Measurements from ENCODE around the gene LIPM.
A peak's percentile ranks its signal among the peaks of the same experiment; 100 is the strongest.
"Not testable (repeated sequence)": the region's sequence is repeated elsewhere in the genome, so short reads cannot be mapped to it uniquely, and the experiment has no call there.

LIPM gene

GRCh38 chr10:88819290-88819689 is 16.8 kb downstream of the LIPM start:
- H3K36me3 Mint-ChIP-seq (ENCODE audit: low read depth): no peaks in the 10 kb centered on the region
- H3K4me1 Mint-ChIP-seq: peaks cover 6% of the 10 kb centered on the region
- no peak for DNase-seq
- no peak for ATAC-seq
- no peaks in the 10 kb centered on the region for H3K9me3 Mint-ChIP-seq
- H3K27me3 Mint-ChIP-seq: no peaks in the 10 kb centered on the region
- no peak overlapping the region for H3K27ac Mint-ChIP-seq
- no peak overlapping the region for H3K4me3 Mint-ChIP-seq

- H3K27ac Mint-ChIP-seq: no peak overlapping the region
- ATAC-seq (no peak), DNase-seq (no peak)
- H3K4me1 Mint-ChIP-seq: peaks cover 13% of the 10 kb centered on the region
- no peaks in the 10 kb centered on the region for H3K27me3 Mint-ChIP-seq
- H3K4me3 Mint-ChIP-seq: no peak overlapping the region
- H3K36me3 Mint-ChIP-seq (ENCODE audit: low read depth): no peaks in the 10 kb centered on the region
- H3K9me3 Mint-ChIP-seq: no peaks in the 10 kb centered on the region
Measured at GRCh38 chr10:88820748-88821401, 18.3 kb downstream of the LIPM start.

- H3K4me3 Mint-ChIP-seq: no peak overlapping the region
Measured at GRCh38 chr10:88826388-88826787, 23.9 kb downstream of the LIPM start.

GRCh38 chr10:88827671-88828070 is 25.1 kb downstream of the LIPM start:
- Mint-ChIP-seq H3K9me3 (no peaks in the 10 kb centered on the region), H3K4me1 (peaks cover 55% of the 10 kb centered on the region), H3K4me3 (no peak overlapping the region), H3K27me3 (no peaks in the 10 kb centered on the region), H3K27ac (no peak overlapping the region), H3K36me3 (ENCODE audit: low read depth) (no peaks in the 10 kb centered on the region)
- no peak for DNase-seq
- ATAC-seq: peak; percentile 53

More at GRCh38 chr10:88826388-88826787, 23.9 kb downstream of the LIPM start:
- Mint-ChIP-seq H3K4me1 (peaks cover 50% of the 10 kb centered on the region), H3K9me3 (no peaks in the 10 kb centered on the region), H3K36me3 (ENCODE audit: low read depth) (no peaks in the 10 kb centered on the region), H3K27ac (peak overlapping the region; percentile 19), H3K27me3 (no peaks in the 10 kb centered on the region)
- DNase-seq: no peak
- no peak for ATAC-seq

- H3K4me3 Mint-ChIP-seq: no peak overlapping the region
- no peak overlapping the region for H3K27ac Mint-ChIP-seq
- ATAC-seq (no peak), DNase-seq (no peak)
- no peaks in the 10 kb centered on the region for H3K9me3 Mint-ChIP-seq
- H3K4me1 Mint-ChIP-seq: peaks cover 60% of the 10 kb centered on the region
- no peaks in the 10 kb centered on the region for H3K27me3 Mint-ChIP-seq
- H3K36me3 Mint-ChIP-seq (ENCODE audit: low read depth): no peaks in the 10 kb centered on the region
Measured at GRCh38 chr10:88828310-88828709, 25.8 kb downstream of the LIPM start.

- H3K27ac Mint-ChIP-seq: no peak overlapping the region
- H3K27me3 Mint-ChIP-seq: no peaks in the 10 kb centered on the region
- peaks cover 57% of the 10 kb centered on the region for H3K4me1 Mint-ChIP-seq
- no peak for DNase-seq
- H3K4me3 Mint-ChIP-seq: no peak overlapping the region
- ATAC-seq: no peak
- H3K9me3 Mint-ChIP-seq: no peaks in the 10 kb centered on the region
- no peaks in the 10 kb centered on the region for H3K36me3 Mint-ChIP-seq (ENCODE audit: low read depth)
Measured at GRCh38 chr10:88830643-88831268, 28.2 kb downstream of the LIPM start.

GRCh38 chr10:88831709-88832108 is 29.2 kb downstream of the LIPM start:
- Mint-ChIP-seq H3K4me1 (peaks cover 47% of the 10 kb centered on the region), H3K36me3 (ENCODE audit: low read depth) (no peaks in the 10 kb centered on the region), H3K27ac (no peak overlapping the region), H3K27me3 (no peaks in the 10 kb centered on the region), H3K4me3 (peak overlapping the region; percentile 27), H3K9me3 (no peaks in the 10 kb centered on the region)
- ATAC-seq (peak; percentile 39), DNase-seq (no peak)

GRCh38 chr10:88832376-88832775 is 29.8 kb downstream of the LIPM start:
- no peak overlapping the region for H3K4me3 Mint-ChIP-seq
- ATAC-seq (no peak), DNase-seq (no peak)
- peaks cover 42% of the 10 kb centered on the region for H3K4me1 Mint-ChIP-seq
- no peaks in the 10 kb centered on the region for H3K36me3 Mint-ChIP-seq (ENCODE audit: low read depth)
- no peak overlapping the region for H3K27ac Mint-ChIP-seq
- H3K27me3 Mint-ChIP-seq: no peaks in the 10 kb centered on the region
- H3K9me3 Mint-ChIP-seq: no peaks in the 10 kb centered on the region

- no peaks in the 10 kb centered on the region for H3K27me3 Mint-ChIP-seq
- no peak overlapping the region for H3K27ac Mint-ChIP-seq
- ATAC-seq: no peak
Measured at GRCh38 chr10:88833156-88833555, 30.6 kb downstream of the LIPM start.

GRCh38 chr10:88833723-88834122 is 31.2 kb downstream of the LIPM start:
- no peak overlapping the region for H3K4me3 Mint-ChIP-seq
- H3K27me3 Mint-ChIP-seq: no peaks in the 10 kb centered on the region
- no peaks in the 10 kb centered on the region for H3K9me3 Mint-ChIP-seq
- DNase-seq: no peak
- H3K27ac Mint-ChIP-seq: no peak overlapping the region
- no peaks in the 10 kb centered on the region for H3K36me3 Mint-ChIP-seq (ENCODE audit: low read depth)
- H3K4me1 Mint-ChIP-seq: peaks cover 30% of the 10 kb centered on the region
- ATAC-seq: no peak

More at GRCh38 chr10:88833156-88833555, 30.6 kb downstream of the LIPM start:
- Mint-ChIP-seq H3K4me3 (no peak overlapping the region), H3K9me3 (no peaks in the 10 kb centered on the region), H3K36me3 (ENCODE audit: low read depth) (no peaks in the 10 kb centered on the region), H3K4me1 (peaks cover 36% of the 10 kb centered on the region)
- DNase-seq: no peak

GRCh38 chr10:88835096-88835909 is 32.8 kb downstream of the LIPM start:
- DNase-seq (peak; percentile 87), ATAC-seq (peak; percentile 87)
- Mint-ChIP-seq H3K36me3 (ENCODE audit: low read depth) (no peaks in the 10 kb centered on the region), H3K9me3 (no peaks in the 10 kb centered on the region), H3K4me1 (peaks cover 26% of the 10 kb centered on the region), H3K27ac (no peak overlapping the region), H3K4me3 (no peak overlapping the region), H3K27me3 (no peaks in the 10 kb centered on the region)

- DNase-seq (no peak), ATAC-seq (no peak)
- Mint-ChIP-seq H3K36me3 (ENCODE audit: low read depth) (no peaks in the 10 kb centered on the region), H3K27ac (no peak overlapping the region), H3K27me3 (no peaks in the 10 kb centered on the region), H3K4me3 (no peak overlapping the region), H3K4me1 (peaks cover 24% of the 10 kb centered on the region), H3K9me3 (no peaks in the 10 kb centered on the region)
Measured at GRCh38 chr10:88835910-88836221, 33.3 kb downstream of the LIPM start.

- H3K4me3 Mint-ChIP-seq; DNase-seq; H3K27ac Mint-ChIP-seq; H3K9me3 Mint-ChIP-seq; H3K27me3 Mint-ChIP-seq; H3K36me3 Mint-ChIP-seq (ENCODE audit: low read depth); ATAC-seq: not testable (repeated sequence)
- peaks cover 21% of the 10 kb centered on the region for H3K4me1 Mint-ChIP-seq
Measured at GRCh38 chr10:88837632-88838031, 35.1 kb downstream of the LIPM start.

- H3K27ac Mint-ChIP-seq: peak overlapping the region; percentile 3
- DNase-seq (no peak), ATAC-seq (peak; percentile 38)
- H3K27me3 Mint-ChIP-seq: peaks cover under 1% of the 10 kb centered on the region
- no peak overlapping the region for H3K4me3 Mint-ChIP-seq
- peaks cover 14% of the 10 kb centered on the region for H3K4me1 Mint-ChIP-seq
- H3K36me3 Mint-ChIP-seq (ENCODE audit: low read depth): no peaks in the 10 kb centered on the region
- H3K9me3 Mint-ChIP-seq: no peaks in the 10 kb centered on the region
Measured at GRCh38 chr10:88838766-88839350, 36.3 kb downstream of the LIPM start.

- ATAC-seq: no peak
- peaks cover 13% of the 10 kb centered on the region for H3K4me1 Mint-ChIP-seq
Measured at GRCh38 chr10:88840104-88840503, 37.6 kb downstream of the LIPM start.

More at GRCh38 chr10:88840104-88840503, 37.6 kb downstream of the LIPM start:
- no peak for DNase-seq
- peaks cover 3% of the 10 kb centered on the region for H3K27me3 Mint-ChIP-seq
- H3K9me3 Mint-ChIP-seq: no peaks in the 10 kb centered on the region
- H3K36me3 Mint-ChIP-seq (ENCODE audit: low read depth): no peaks in the 10 kb centered on the region
- no peak overlapping the region for H3K27ac Mint-ChIP-seq
- H3K4me3 Mint-ChIP-seq: no peak overlapping the region
